ENCODE results near the gene SEBOX. TPM values are rescaled to one million over a fixed set of nuclear protein-coding genes. Genes with fewer than 3 reads are reported as not detected.

The SEBOX gene
- total and polyA plus RNA-seq, 2 experiments from 2014 or later, result 0.44 TPM; not detected in 1

- DNase-seq (ENCODE audit: low read depth in 1 of 2, low spot score in 1 of 2), result no peak
- TF ChIP-seq, protein P1, sequence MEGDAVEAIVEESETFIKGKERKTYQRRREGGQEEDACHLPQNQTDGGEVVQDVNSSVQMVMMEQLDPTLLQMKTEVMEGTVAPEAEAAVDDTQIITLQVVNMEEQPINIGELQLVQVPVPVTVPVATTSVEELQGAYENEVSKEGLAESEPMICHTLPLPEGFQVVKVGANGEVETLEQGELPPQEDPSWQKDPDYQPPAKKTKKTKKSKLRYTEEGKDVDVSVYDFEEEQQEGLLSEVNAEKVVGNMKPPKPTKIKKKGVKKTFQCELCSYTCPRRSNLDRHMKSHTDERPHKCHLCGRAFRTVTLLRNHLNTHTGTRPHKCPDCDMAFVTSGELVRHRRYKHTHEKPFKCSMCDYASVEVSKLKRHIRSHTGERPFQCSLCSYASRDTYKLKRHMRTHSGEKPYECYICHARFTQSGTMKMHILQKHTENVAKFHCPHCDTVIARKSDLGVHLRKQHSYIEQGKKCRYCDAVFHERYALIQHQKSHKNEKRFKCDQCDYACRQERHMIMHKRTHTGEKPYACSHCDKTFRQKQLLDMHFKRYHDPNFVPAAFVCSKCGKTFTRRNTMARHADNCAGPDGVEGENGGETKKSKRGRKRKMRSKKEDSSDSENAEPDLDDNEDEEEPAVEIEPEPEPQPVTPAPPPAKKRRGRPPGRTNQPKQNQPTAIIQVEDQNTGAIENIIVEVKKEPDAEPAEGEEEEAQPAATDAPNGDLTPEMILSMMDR (IDR thresholded peaks at IDR 0.05; ENCODE audit: low read depth, low read length), result no peak
- Histone ChIP-seq H3K9me3 (ENCODE audit: low read depth) (no peaks in the 10 kb centered on the region), H3K4me3 (no peak overlapping the region), H3K27me3 (no peaks in the 10 kb centered on the region), H3K36me3 (no peaks in the 10 kb centered on the region), H3K4me1 (ENCODE audit: low read depth) (no peaks in the 10 kb centered on the region), H3K27ac (no peak overlapping the region)
These were observed 32.3 kb upstream of the SEBOX start for GRCh38 chr17:28397275-28397674.

GRCh38 chr17:28396635-28397239 is 31.7 kb upstream of the SEBOX start:
- DNase-seq (ENCODE audit: low read depth in 1 of 2, low spot score in 1 of 2), result no peak
- H3K27me3 ChIP-seq, result no peaks in the 10 kb centered on the region
- H3K9me3 ChIP-seq (ENCODE audit: low read depth), result no peaks in the 10 kb centered on the region
- no peak overlapping the region for H3K4me3 ChIP-seq
- H3K4me1 ChIP-seq (ENCODE audit: low read depth), result no peaks in the 10 kb centered on the region
- no peak overlapping the region for H3K27ac ChIP-seq
- H3K36me3 ChIP-seq, result no peaks in the 10 kb centered on the region
- TF ChIP-seq, protein P1 (IDR thresholded peaks at IDR 0.05; ENCODE audit: low read depth, low read length), result no peak

GRCh38 chr17:28395968-28396367 is 31.0 kb upstream of the SEBOX start:
- no peaks in the 10 kb centered on the region for H3K36me3 ChIP-seq
- no peak for DNase-seq (ENCODE audit: low read depth in 1 of 2, low spot score in 1 of 2)
- H3K27me3 ChIP-seq, result no peaks in the 10 kb centered on the region
- TF ChIP-seq, protein P1 (IDR thresholded peaks at IDR 0.05; ENCODE audit: low read depth, low read length), result no peak
- no peak overlapping the region for H3K27ac ChIP-seq
- H3K4me3 ChIP-seq, result no peak overlapping the region
- H3K9me3 ChIP-seq (ENCODE audit: low read depth), result no peaks in the 10 kb centered on the region
- H3K4me1 ChIP-seq (ENCODE audit: low read depth), result no peaks in the 10 kb centered on the region

GRCh38 chr17:28395426-28395825 is 30.4 kb upstream of the SEBOX start:
- H3K4me1 ChIP-seq (ENCODE audit: low read depth), result no peaks in the 10 kb centered on the region
- H3K4me3 ChIP-seq, result no peak overlapping the region
- no peaks in the 10 kb centered on the region for H3K27me3 ChIP-seq
- DNase-seq (ENCODE audit: low read depth in 1 of 2, low spot score in 1 of 2), result no peak
- H3K36me3 ChIP-seq, result no peaks in the 10 kb centered on the region
- no peak overlapping the region for H3K27ac ChIP-seq
- TF ChIP-seq, protein P1 (IDR thresholded peaks at IDR 0.05; ENCODE audit: low read depth, low read length), result no peak
- no peaks in the 10 kb centered on the region for H3K9me3 ChIP-seq (ENCODE audit: low read depth)

GRCh38 chr17:28394337-28395116 is 29.5 kb upstream of the SEBOX start:
- Histone ChIP-seq H3K4me3 (no peak overlapping the region), H3K27ac (no peak overlapping the region), H3K9me3 (ENCODE audit: low read depth) (no peaks in the 10 kb centered on the region), H3K36me3 (no peaks in the 10 kb centered on the region), H3K4me1 (ENCODE audit: low read depth) (no peaks in the 10 kb centered on the region), H3K27me3 (no peaks in the 10 kb centered on the region)
- DNase-seq (ENCODE audit: low read depth in 1 of 2, low spot score in 1 of 2), result peak in 1 of 2 donors; percentile 58
- TF ChIP-seq, protein P1 (IDR thresholded peaks at IDR 0.05; ENCODE audit: low read depth, low read length), result no peak
